ENCODE data around the gene COMMD3. TPM values are rescaled to one million over a fixed set of nuclear protein-coding genes. Genes with fewer than 3 reads are reported as not detected.
A peak's percentile ranks its signal among the peaks of the same experiment; 100 is the strongest.

Gene COMMD3
- total RNA-seq, 1 experiment from 2014 or later, result 43.5 TPM

GRCh38 chr10:22317771-22318565 lies 1.8 kb downstream of the COMMD3 start:
- H3K4me1 ChIP-seq (replicated peaks; ENCODE audit: insufficient read depth), result peaks cover 35% of the 10 kb centered on the region
- intact Hi-C loops (cut with micrococcal nuclease; ENCODE audit: unreplicated experiment), result loop anchor here (2.0 to 5.0 kb wide), 2 partner anchors 66 to 315 kb away; partner anchors contain the start of gene DNAJC1
- H3K27me3 ChIP-seq (ENCODE audit: insufficient read depth, low read depth), result peaks cover 11% of the 10 kb centered on the region
- TF ChIP-seq EZH2 (IDR thresholded peaks at IDR 0.05; ENCODE audit: low read depth), result no peak
- TF ChIP-seq CTCF (conservative IDR thresholded peaks at IDR 0.05), result no peak
- no peaks in the 10 kb centered on the region for H3K9me2 ChIP-seq (ENCODE audit: insufficient read depth)
- H3K9me3 ChIP-seq (ENCODE audit: insufficient read depth, low read depth), result no peaks in the 10 kb centered on the region
- BruUV-seq (replicated peaks), result no TSS peak
- POLR2A ChIA-PET (ENCODE audit: unreplicated experiment), result no interaction called here
- DNase-seq, result no peak
- peak overlapping the region; percentile 67; the same call in 1 of the 2 replicates for H3K4me3 ChIP-seq
- H3K79me2 ChIP-seq (ENCODE audit: low read depth), result peaks cover 21% of the 10 kb centered on the region
- no peaks in the 10 kb centered on the region for H3K36me3 ChIP-seq (ENCODE audit: low read depth)
- CTCF ChIA-PET, result interaction anchor here (0.6 kb wide), 1 partner anchor 307 kb away, joined by 3 read pairs; no protein-coding TSS in a partner anchor
- H2AFZ ChIP-seq, result no peak overlapping the region
- peaks cover 11% of the 10 kb centered on the region for H3F3A ChIP-seq (ENCODE audit: insufficient read depth, low read depth)
- H3K4me2 ChIP-seq, result peak overlapping the region; percentile 88
- H4K20me1 ChIP-seq (ENCODE audit: insufficient read depth), result peaks cover 6% of the 10 kb centered on the region
- H3K27ac ChIP-seq, result no peak overlapping the region

GRCh38 chr10:22318772-22319171 lies 2.6 kb downstream of the COMMD3 start:
- H3K27ac ChIP-seq, result no peak overlapping the region
- H3K9me3 ChIP-seq (ENCODE audit: insufficient read depth, low read depth), result no peaks in the 10 kb centered on the region
- H4K20me1 ChIP-seq (ENCODE audit: insufficient read depth), result peaks cover 6% of the 10 kb centered on the region
- ChIA-PET POLR2A (ENCODE audit: unreplicated experiment) (interaction anchor here (0.6 kb wide), 1 partner anchor 62 kb away, joined by 3 read pairs; no protein-coding TSS in a partner anchor), CTCF (no interaction called here)
- BruUV-seq (replicated peaks), result no TSS peak
- TF ChIP-seq EZH2 (IDR thresholded peaks at IDR 0.05; ENCODE audit: low read depth), result no peak
- TF ChIP-seq CTCF (conservative IDR thresholded peaks at IDR 0.05), result no peak
- no peak overlapping the region; the same call in 1 of the 2 replicates for H3K4me2 ChIP-seq
- no peaks in the 10 kb centered on the region for H3K9me2 ChIP-seq (ENCODE audit: insufficient read depth)
- no peak overlapping the region for H3K4me3 ChIP-seq
- intact Hi-C loops (cut with micrococcal nuclease; ENCODE audit: unreplicated experiment), result loop anchor here (5.0 kb wide), 1 partner anchor 66 kb away; no protein-coding TSS in a partner anchor
- peaks cover 27% of the 10 kb centered on the region for H3K79me2 ChIP-seq (ENCODE audit: low read depth)
- H3K27me3 ChIP-seq (ENCODE audit: insufficient read depth, low read depth), result peaks cover 16% of the 10 kb centered on the region
- DNase-seq, result no peak
- peaks cover 37% of the 10 kb centered on the region for H3K4me1 ChIP-seq (replicated peaks; ENCODE audit: insufficient read depth)
- no peak overlapping the region for H2AFZ ChIP-seq
- peaks cover 11% of the 10 kb centered on the region for H3F3A ChIP-seq (ENCODE audit: insufficient read depth, low read depth)
- no peaks in the 10 kb centered on the region for H3K36me3 ChIP-seq (ENCODE audit: low read depth)

- Histone ChIP-seq H3K27me3 (ENCODE audit: insufficient read depth, low read depth) (peaks cover 16% of the 10 kb centered on the region), H3K4me1 (replicated peaks; ENCODE audit: insufficient read depth) (peaks cover 45% of the 10 kb centered on the region), H3K27ac (no peak overlapping the region), H3K9me2 (ENCODE audit: insufficient read depth) (no peaks in the 10 kb centered on the region), H3K36me3 (ENCODE audit: low read depth) (no peaks in the 10 kb centered on the region), H3K79me2 (ENCODE audit: low read depth) (peaks cover 35% of the 10 kb centered on the region), H3K4me2 (peak overlapping the region; percentile 76), H2AFZ (no peak overlapping the region), H4K20me1 (ENCODE audit: insufficient read depth) (peaks cover 9% of the 10 kb centered on the region), H3K9me3 (ENCODE audit: insufficient read depth, low read depth) (no peaks in the 10 kb centered on the region), H3F3A (ENCODE audit: insufficient read depth, low read depth) (peaks cover 11% of the 10 kb centered on the region), H3K4me3 (peak overlapping the region; percentile 62; the same call in 1 of the 2 replicates)
- BruUV-seq (replicated peaks), result no TSS peak
- intact Hi-C loops (cut with micrococcal nuclease; ENCODE audit: unreplicated experiment), result loop anchor here (5.0 kb wide), 1 partner anchor 67 kb away; no protein-coding TSS in a partner anchor
- no peak for TF ChIP-seq EZH2 (IDR thresholded peaks at IDR 0.05; ENCODE audit: low read depth)
- TF ChIP-seq CTCF (conservative IDR thresholded peaks at IDR 0.05), result no peak
- CTCF ChIA-PET, result no interaction called here
- POLR2A ChIA-PET (ENCODE audit: unreplicated experiment), result interaction anchor here (0.6 kb wide), 2 partner anchors 62 to 480 kb away, joined by 3 to 4 read pairs; no protein-coding TSS in a partner anchor
- DNase-seq, result no peak
These were observed 3.4 kb downstream of the COMMD3 start for GRCh38 chr10:22319547-22319979.

Data from PC-9 (cell line).